Upper lobe of left lung (tissue), 4 donors: Measurements from ENCODE around the gene NCK2.

Experiments used
- POLR2A ChIP-seq, 4 donors: fragments of 450-650 bp; IDR thresholded peaks; one replicate each; pipeline ENCODE4 v1.5.1; 2016 to 2017; ENCODE audit warnings: antibody characterized with exemption in 4 of 4, mild to moderate bottlenecking in 2 of 4
- TF ChIP-seq, protein P1 (sequence below), 6 experiments: fragments of 450-650 bp in 4 of 6; fragments of 200-600 bp in 2 of 6; sonication (generic) in 2 of 6; IDR thresholded peaks; one replicate each; pipeline ENCODE4 v1.5.1; 2016 to 2019; ENCODE audit warnings: antibody characterized with exemption in 6 of 6

DNA sequence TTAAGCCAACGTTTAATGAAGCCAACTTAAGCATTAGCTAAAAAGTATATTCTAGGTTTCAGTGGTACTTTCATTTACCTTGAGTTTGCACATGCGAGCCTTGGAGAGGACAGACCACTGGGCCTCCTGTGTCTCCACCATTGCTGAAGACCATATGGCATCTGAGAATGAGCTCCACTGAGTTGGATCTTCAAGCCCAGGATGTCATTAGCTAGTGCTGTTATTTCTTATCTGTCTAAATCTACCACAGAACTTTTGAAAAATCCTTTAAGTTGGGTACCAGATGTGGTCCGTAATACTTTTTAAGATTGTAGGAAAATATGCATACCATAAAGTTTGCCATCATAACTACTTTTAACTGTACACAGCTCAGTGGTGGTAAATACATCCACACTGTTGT is 161.8 kb downstream of the NCK2 start:
- TF ChIP-seq, protein P1, sequence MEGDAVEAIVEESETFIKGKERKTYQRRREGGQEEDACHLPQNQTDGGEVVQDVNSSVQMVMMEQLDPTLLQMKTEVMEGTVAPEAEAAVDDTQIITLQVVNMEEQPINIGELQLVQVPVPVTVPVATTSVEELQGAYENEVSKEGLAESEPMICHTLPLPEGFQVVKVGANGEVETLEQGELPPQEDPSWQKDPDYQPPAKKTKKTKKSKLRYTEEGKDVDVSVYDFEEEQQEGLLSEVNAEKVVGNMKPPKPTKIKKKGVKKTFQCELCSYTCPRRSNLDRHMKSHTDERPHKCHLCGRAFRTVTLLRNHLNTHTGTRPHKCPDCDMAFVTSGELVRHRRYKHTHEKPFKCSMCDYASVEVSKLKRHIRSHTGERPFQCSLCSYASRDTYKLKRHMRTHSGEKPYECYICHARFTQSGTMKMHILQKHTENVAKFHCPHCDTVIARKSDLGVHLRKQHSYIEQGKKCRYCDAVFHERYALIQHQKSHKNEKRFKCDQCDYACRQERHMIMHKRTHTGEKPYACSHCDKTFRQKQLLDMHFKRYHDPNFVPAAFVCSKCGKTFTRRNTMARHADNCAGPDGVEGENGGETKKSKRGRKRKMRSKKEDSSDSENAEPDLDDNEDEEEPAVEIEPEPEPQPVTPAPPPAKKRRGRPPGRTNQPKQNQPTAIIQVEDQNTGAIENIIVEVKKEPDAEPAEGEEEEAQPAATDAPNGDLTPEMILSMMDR (IDR thresholded peaks at IDR 0.05): no peak
- TF ChIP-seq POLR2A (IDR thresholded peaks at IDR 0.05): no peak
